Liver (tissue), 3 donors: ENCODE results near the gene EPHA6.
"Not testable (repeated sequence)": the region's sequence is repeated elsewhere in the genome, so short reads cannot be mapped to it uniquely, and the experiment has no call there.

ENCODE experiments used
- HNF4G ChIP-seq: IDR thresholded peaks from 2 replicates; pipeline ENCODE4 v1.6.1; 2016; ENCODE audit warnings: antibody characterized with exemption
- RAD21 ChIP-seq, 2 donors: IDR thresholded peaks; 2 replicates each; pipeline ENCODE4 v1.6.1; 2016; ENCODE audit warnings: antibody characterized with exemption in 2 of 2, mild to moderate bottlenecking in 2 of 2
- REST ChIP-seq: IDR thresholded peaks from 2 replicates; pipeline ENCODE4 v1.6.1; 2016; ENCODE audit warnings: antibody characterized with exemption, mild to moderate bottlenecking
- SP1 ChIP-seq: IDR thresholded peaks from 2 replicates; pipeline ENCODE4 v1.6.1; 2018; ENCODE audit warnings: antibody characterized with exemption, mild to moderate bottlenecking
- TAF1 ChIP-seq: conservative IDR thresholded peaks from 2 replicates; pipeline ENCODE4 v1.6.1; 2016; ENCODE audit warnings: antibody characterized with exemption, mild to moderate bottlenecking
- YY1 ChIP-seq: IDR thresholded peaks from 2 replicates; pipeline ENCODE4 v1.6.1; 2016; ENCODE audit warnings: antibody characterized with exemption, mild to moderate bottlenecking
- TF ChIP-seq, protein P1 (sequence below): fragments of 150-350 bp; IDR thresholded peaks from 2 replicates; pipeline ENCODE4 v1.5.1; 2017; ENCODE audit warnings: improper control_type of control experiment, low read depth, low read length; ENCODE audit not compliant: missing input control
- TF ChIP-seq, protein P2 (sequence below): IDR thresholded peaks from 2 replicates; pipeline ENCODE4 v1.6.1; 2016; ENCODE audit warnings: antibody characterized with exemption
- donor health status: healthy.
- donor health status: healthy.

DNA sequence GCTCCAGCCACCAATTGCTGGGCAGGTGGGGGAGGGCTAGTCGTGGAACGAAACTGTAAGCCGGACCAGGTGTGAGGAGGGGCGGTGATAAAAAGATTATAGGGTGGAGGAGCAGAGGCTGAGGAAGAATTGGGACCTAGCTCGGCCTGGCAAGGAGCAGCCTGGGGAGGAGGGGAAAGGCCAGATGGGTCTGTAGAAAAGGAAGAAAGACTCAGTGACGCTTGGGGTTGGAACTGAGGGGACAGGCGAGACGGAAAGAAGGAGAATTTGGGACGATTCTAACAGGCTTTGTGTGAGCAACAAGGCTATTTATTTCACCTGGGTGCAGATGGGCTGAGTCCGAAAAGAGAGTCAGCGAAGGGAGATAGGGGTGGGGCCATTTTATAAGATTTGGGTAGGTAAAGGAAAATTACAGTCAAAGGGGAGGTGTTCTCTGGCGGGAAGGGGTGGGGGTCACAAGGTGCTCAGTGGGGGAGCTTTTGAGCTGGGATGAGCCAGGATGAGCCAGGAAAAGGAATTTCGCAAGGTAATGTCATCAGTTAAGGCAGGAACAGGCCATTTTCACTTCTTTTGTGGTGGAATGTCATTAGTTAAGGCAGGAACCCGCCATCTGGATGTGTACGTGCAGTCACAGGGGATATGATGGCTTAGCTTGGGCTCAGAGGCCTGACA is 462.6 kb downstream of the EPHA6 start:
- TF ChIP-seq, protein P1, sequence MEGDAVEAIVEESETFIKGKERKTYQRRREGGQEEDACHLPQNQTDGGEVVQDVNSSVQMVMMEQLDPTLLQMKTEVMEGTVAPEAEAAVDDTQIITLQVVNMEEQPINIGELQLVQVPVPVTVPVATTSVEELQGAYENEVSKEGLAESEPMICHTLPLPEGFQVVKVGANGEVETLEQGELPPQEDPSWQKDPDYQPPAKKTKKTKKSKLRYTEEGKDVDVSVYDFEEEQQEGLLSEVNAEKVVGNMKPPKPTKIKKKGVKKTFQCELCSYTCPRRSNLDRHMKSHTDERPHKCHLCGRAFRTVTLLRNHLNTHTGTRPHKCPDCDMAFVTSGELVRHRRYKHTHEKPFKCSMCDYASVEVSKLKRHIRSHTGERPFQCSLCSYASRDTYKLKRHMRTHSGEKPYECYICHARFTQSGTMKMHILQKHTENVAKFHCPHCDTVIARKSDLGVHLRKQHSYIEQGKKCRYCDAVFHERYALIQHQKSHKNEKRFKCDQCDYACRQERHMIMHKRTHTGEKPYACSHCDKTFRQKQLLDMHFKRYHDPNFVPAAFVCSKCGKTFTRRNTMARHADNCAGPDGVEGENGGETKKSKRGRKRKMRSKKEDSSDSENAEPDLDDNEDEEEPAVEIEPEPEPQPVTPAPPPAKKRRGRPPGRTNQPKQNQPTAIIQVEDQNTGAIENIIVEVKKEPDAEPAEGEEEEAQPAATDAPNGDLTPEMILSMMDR, result not testable (repeated sequence)
- not testable (repeated sequence) for TF ChIP-seq SP1; TAF1; YY1; RAD21 (IDR thresholded peaks at IDR 0.05); REST; HNF4G
- TF ChIP-seq, protein P2, sequence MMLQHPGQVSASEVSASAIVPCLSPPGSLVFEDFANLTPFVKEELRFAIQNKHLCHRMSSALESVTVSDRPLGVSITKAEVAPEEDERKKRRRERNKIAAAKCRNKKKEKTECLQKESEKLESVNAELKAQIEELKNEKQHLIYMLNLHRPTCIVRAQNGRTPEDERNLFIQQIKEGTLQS, result not testable (repeated sequence)
